Right renal cortex interstitium (tissue), 3 donors: ENCODE results near the gene ZNF605. TPM values are rescaled to one million over a fixed set of nuclear protein-coding genes. Genes with fewer than 3 reads are reported as not detected.

Source experiments
- polyA plus RNA-seq, 3 donors: library from polyadenylated mRNA; unstranded; fragments of 120-200 nt; gene quantifications; one replicate each; pipeline ENCODE4 v1.2.1, GENCODE V29; 2013; ENCODE audit not compliant: insufficient read length in 3 of 3

ZNF605 gene
- polyA plus RNA-seq, 3 donors: 23.7 to 25.8 (median 25.3) TPM

Other genes starting within 250 kb of the ZNF605 start
- 10 to 100 TPM; 17.0 to 20.5 (median 20.1) TPM for gene PGAM5, start 245.5 kb downstream of the ZNF605 start, polyA plus RNA-seq
- 10 to 100 TPM; 57.8 to 66.7 (median 58.5) TPM for gene ANKLE2, start 194.5 kb downstream of the ZNF605 start, polyA plus RNA-seq
- 10 to 100 TPM; 18.5 to 23.6 (median 21.7) TPM for gene GOLGA3, start 127.4 kb downstream of the ZNF605 start, polyA plus RNA-seq
- 10 to 100 TPM; 18.5 to 20.5 (median 18.6) TPM for gene CHFR, start 68.7 kb downstream of the ZNF605 start, polyA plus RNA-seq
- gene ZNF26, start 30.1 kb upstream of the ZNF605 start, polyA plus RNA-seq: 10 to 100 TPM; 10.4 to 12.6 (median 11.7) TPM
- 10 to 100 TPM; 64.3 to 77.4 (median 73.5) TPM for gene ZNF84, start 81.2 kb upstream of the ZNF605 start, polyA plus RNA-seq
- 10 to 100 TPM; 38.8 to 43.0 (median 42.3) TPM for gene ZNF140, start 124.6 kb upstream of the ZNF605 start, polyA plus RNA-seq
- gene ZNF891, start 174.0 kb upstream of the ZNF605 start, polyA plus RNA-seq: 1 to 10 TPM; 2.9 to 3.3 (median 3.2) TPM
- 10 to 100 TPM; 18.8 to 20.9 (median 19.8) TPM for gene ZNF10, start 174.3 kb upstream of the ZNF605 start, polyA plus RNA-seq
- gene ZNF268, start 225.2 kb upstream of the ZNF605 start, polyA plus RNA-seq: 10 to 100 TPM; 34.2 to 43.9 (median 40.6) TPM